Thymus (tissue), 11 donors: Measurements from ENCODE around the gene HEXIM2. TPM values are rescaled to one million over a fixed set of nuclear protein-coding genes. Genes with fewer than 3 reads are reported as not detected.

Source experiments
- DNase-seq, 9 donors: peaks; one replicate each; pipeline ENCODE4 v3.0.0-alpha.2; 2013; ENCODE audit warnings: low spot score in 9 of 9, low read depth in 6 of 9, missing footprints in 1 of 9
- H3K27ac ChIP-seq, 2 donors: one replicate each; pipeline ENCODE4 v1.5.1; 2013; ENCODE audit warnings: control low read depth in 1 of 2, low read depth in 1 of 2, low read length in 1 of 2, mild to moderate bottlenecking in 1 of 2, moderate library complexity in 1 of 2
- H3K27me3 ChIP-seq, 2 donors: one replicate each; pipeline ENCODE4 v1.5.1; 2013; ENCODE audit warnings: low read length in 1 of 2; ENCODE audit not compliant: control insufficient read depth in 2 of 2, insufficient read depth in 1 of 2
- H3K36me3 ChIP-seq, 2 donors: one replicate each; pipeline ENCODE4 v1.5.1; 2013; ENCODE audit warnings: low read length in 1 of 2, mild to moderate bottlenecking in 1 of 2, moderate library complexity in 1 of 2; ENCODE audit not compliant: control insufficient read depth in 2 of 2, insufficient read depth in 2 of 2
- H3K4me1 ChIP-seq, 2 donors: one replicate each; pipeline ENCODE4 v1.5.1; 2013; ENCODE audit warnings: low read length in 2 of 2; ENCODE audit not compliant: control insufficient read depth in 2 of 2, insufficient read depth in 2 of 2
- H3K4me3 ChIP-seq, 2 donors: one replicate each; pipeline ENCODE4 v1.5.1; 2013; ENCODE audit warnings: low read length in 2 of 2, control low read depth in 1 of 2, mild to moderate bottlenecking in 1 of 2
- H3K9me3 ChIP-seq, 2 donors: one replicate each; pipeline ENCODE4 v1.5.1; 2013; ENCODE audit warnings: low read length in 1 of 2, mild to moderate bottlenecking in 1 of 2; ENCODE audit not compliant: control insufficient read depth in 2 of 2, insufficient read depth in 1 of 2
- WGBS: extraction: QIAGEN DNeasy Blood & Tissue Kit; methylation state at CpG from one replicate; pipeline ENCODE4 v1.1.7; 2013; 5-methylcytosine and 5-hydroxymethylcytosine counted together
- polyA plus RNA-seq: library from polyadenylated mRNA; stranded (reverse); fragments of 200-250 nt; gene quantifications from one replicate; pipeline ENCODE4 v1.2.3, GENCODE V29; 2013
- total RNA-seq: library from RNA; stranded (reverse); fragments of 120-200 nt; gene quantifications from one replicate; pipeline ENCODE4 v1.2.4, GENCODE V29; 2013
- donor health status: healthy.

Gene HEXIM2
- total and polyA plus RNA-seq, 2 donors: 7.4 to 9.6 TPM

DNA sequence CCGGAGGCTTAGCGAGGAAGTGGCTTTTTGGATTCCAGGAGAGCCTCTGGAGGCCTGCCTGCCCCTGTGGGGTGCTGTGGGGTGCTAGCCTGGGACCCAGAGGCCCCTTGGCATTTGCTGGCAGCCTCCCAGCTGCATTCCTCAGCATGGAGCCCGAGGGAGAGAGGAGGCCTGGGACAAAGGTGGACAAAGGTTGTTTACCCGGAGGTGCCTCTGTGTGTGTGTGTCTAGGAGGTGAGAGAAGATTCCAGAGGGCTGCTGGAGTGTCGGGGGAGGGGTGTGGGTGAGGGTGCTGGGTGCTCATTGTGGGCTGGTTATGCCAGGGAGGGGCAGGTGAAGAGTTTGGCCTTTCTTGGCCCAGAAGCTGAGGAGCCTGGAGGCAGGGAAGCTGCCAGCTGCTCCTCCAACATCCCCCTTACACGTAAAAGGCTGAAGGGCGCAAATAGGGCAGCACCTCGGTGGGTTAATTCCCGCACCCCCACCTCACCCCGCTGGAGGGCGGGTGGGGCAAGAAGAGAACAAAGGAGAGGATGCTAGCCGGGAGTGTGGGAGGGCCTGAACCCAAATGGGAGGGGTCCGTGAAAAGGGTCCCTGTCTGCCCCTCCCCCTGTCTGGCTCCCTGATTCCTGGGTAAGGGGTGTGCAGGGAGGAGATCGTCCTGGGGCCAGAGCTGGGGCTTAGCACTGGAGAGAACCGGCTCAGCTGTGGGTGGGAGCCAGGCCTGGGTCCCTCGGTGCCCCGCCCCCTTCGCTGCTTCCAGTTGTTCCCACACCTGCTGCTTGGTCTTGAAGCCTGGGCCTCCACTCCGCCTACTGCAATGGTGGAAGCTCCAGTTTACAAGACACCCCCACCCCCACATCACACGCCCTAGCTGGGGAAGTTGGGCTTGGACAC is 9.9 kb downstream of the HEXIM2 start:
- no peaks in the 10 kb centered on the region for H3K9me3 ChIP-seq
- peaks cover 21 to 46% of the 10 kb centered on the region in 2 donors for H3K4me1 ChIP-seq
- DNase-seq: peak in 6 of 9 donors; percentile 29 to 84 (median 66)
- peak overlapping the region; percentile 89 to 98 for H3K27ac ChIP-seq
- peak overlapping the region; percentile 36 to 54 for H3K4me3 ChIP-seq
- 39% methylated on average over 20 of the region's 20 CpGs for WGBS
- no peaks in the 10 kb centered on the region for H3K27me3 ChIP-seq
- H3K36me3 ChIP-seq: peaks cover 4 to 6% of the 10 kb centered on the region in 2 donors

DNA sequence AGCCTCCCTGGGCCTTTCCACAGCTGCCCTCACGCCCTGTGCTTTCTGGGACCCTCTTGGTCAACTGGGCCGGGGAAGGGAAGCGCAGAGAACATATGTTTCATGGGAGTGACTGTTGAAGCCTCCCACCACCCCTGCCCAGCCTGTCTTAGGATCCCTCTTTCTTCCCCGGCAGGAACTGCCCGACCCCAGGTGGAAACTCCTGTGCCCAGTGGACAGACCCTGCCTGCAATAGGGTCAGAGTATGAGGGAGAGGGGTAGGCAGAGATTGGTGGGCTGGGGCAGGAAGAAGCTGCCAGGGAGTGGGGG is 10.5 kb downstream of the HEXIM2 start:
- Histone ChIP-seq H3K27me3 (no peaks in the 10 kb centered on the region), H3K4me3 (peak overlapping the region; percentile 36 to 54), H3K27ac (peak overlapping the region; percentile 89 to 98), H3K4me1 (peaks cover 21 to 46% of the 10 kb centered on the region in 2 donors), H3K36me3 (peaks cover 4 to 6% of the 10 kb centered on the region in 2 donors), H3K9me3 (no peaks in the 10 kb centered on the region)
- 87% methylated on average over 5 of the region's 5 CpGs for WGBS
- peak in 1 of 9 donors; percentile 20 for DNase-seq

DNA sequence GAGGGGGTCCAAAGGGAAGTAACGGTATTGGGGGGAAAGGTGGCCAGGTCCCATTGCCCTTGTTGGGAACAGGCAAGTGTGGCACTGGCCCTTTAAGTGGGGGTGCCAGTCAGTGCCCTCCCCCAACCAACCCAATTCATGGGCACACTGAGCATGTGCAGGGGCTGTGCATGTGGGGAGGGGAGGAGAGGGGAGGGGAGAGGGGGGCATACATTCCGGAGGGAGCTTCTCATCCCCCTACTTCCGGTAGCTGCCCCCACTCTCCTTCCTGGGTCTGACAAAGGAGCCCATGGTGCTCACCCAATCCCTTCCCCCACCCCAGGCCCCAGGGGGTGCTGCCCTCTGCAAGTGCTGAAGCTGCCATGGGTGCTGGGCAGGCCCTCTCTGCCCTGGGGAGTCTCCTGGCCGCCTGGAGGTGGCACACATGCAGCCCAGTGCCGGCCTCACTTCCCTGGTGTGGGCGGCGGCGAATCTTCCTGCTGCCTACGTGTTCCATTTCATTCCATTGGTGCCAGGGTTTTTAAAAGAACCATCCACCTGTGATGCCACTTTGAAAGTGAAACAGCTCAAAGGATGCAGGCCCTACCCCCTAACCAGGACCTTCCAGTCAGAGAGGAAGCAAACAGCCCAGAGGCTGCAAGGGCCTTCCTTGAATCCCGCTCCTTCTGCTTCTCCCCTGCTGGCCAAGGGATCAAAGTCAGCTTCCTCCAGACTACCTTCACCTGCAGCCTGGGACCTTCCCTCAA is 11.0 kb downstream of the HEXIM2 start:
- Histone ChIP-seq H3K27ac (peak overlapping the region; percentile 89 to 98), H3K36me3 (peaks cover 4 to 6% of the 10 kb centered on the region in 2 donors), H3K9me3 (no peaks in the 10 kb centered on the region), H3K27me3 (no peaks in the 10 kb centered on the region), H3K4me3 (peak overlapping the region; percentile 36 to 54), H3K4me1 (peaks cover 21 to 46% of the 10 kb centered on the region in 2 donors)
- WGBS: 7% methylated on average over 10 of the region's 10 CpGs
- DNase-seq: peak in 8 of 9 donors; percentile 73 to 94 (median 85)

DNA sequence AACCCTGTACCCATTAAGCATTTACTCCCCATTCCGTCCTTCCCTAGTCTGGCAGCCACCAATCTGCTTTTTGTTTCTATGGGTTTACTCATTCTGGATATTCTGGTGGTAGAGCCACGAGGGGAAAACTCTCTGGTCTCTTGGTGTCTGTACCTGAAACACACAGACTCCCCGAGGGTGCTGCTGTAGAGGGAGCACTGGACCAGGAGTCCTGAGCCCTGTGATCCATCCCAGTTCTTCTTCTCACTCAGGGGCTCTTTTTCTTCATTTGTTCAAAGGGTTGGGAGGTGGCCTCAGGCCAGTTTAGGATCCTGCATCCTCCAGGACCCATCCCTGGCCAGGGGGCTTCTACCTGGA is 14.1 kb downstream of the HEXIM2 start:
- 96% methylated on average over 3 of the region's 3 CpGs for WGBS
- peaks cover 21 to 34% of the 10 kb centered on the region in 2 donors for H3K4me1 ChIP-seq

DNA sequence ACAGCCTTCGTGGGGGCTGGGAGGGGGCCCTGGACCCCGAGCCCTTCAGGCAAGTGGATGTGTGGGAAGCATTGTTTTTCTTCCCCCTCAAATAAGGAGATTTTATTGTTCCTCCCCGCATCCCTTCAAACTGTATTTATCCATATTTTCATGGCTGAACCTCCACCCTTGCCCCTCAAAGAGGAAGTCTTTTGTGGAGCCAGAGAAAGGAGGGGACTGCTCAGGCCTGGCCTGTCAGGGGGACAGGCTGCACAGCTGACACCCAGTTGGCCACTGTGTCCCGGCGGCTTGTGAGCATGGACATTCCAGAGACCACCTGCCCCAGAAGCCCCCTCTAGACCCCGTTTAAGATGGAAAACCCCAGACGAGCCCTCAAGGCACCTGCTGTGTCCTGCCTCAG is 15.9 kb downstream of the HEXIM2 start:
- Histone ChIP-seq H3K27me3 (no peaks in the 10 kb centered on the region), H3K27ac (no peak overlapping the region), H3K4me3 (no peak overlapping the region), H3K4me1 (peaks cover 8 to 16% of the 10 kb centered on the region in 2 donors), H3K9me3 (peaks cover 0 to 3% of the 10 kb centered on the region in 2 donors), H3K36me3 (no peaks in the 10 kb centered on the region)
- 98% methylated on average over 7 of the region's 7 CpGs for WGBS
- DNase-seq: no peak

More for the DNA sequence above, 14.1 kb downstream of the HEXIM2 start:
- no peak overlapping the region for H3K4me3 ChIP-seq
- no peak for DNase-seq
- no peaks in the 10 kb centered on the region for H3K27me3 ChIP-seq
- no peaks in the 10 kb centered on the region for H3K9me3 ChIP-seq
- no peaks in the 10 kb centered on the region for H3K36me3 ChIP-seq
- peak overlapping the region; percentile 13 to 49 for H3K27ac ChIP-seq

DNA sequence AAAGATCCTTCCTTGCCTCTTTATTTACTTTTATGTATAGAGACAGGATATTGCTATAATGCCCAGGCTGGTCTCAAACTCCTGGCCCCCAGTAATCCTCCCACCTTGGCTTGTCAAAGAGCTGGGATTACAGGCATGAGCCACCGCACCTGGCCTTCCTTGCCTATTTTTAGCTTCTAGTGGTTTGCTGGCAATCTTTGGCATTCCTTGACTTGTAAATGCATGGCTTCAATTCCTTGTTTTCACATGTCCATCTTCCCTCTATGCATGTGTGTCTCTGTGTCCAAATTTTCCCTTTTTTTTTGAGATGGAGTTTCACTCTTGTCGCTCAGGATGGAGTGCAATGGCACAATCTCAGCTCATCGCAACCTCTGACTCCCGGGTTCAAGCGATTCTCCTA is 22.5 kb downstream of the HEXIM2 start:
- Histone ChIP-seq H3K36me3 (no peaks in the 10 kb centered on the region), H3K27me3 (no peaks in the 10 kb centered on the region), H3K4me1 (no peaks in the 10 kb centered on the region), H3K27ac (no peak overlapping the region), H3K9me3 (peaks cover 0 to 3% of the 10 kb centered on the region in 2 donors), H3K4me3 (no peak overlapping the region)
- WGBS: 96% methylated on average over 5 of the region's 5 CpGs
- DNase-seq: no peak

DNA sequence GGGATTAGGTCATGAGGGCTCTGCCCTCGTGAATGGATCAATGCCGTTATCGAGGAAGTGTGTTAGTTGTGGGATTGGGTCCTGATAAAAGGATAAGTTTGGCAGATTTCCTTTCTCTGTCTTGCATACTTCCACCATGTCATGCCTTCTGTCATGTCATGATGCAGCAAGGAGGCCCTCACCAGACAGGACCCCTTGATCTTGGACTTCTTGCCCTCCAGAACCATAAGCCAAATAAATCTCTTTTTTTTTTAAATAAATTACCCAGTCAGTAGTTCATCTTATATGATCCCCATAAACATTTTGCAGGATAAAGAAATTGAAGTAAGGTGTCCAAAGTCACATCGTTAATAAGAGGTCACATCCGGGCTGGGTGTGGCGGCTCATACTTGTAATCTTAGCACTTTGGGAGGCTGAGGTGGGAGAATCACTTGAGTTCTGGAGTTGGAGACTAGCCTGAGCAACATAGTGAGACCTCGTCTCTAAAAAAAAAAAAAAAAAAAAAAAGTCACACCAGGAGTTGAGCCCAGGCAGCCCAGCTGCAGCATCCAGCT is 25.2 kb downstream of the HEXIM2 start:
- Histone ChIP-seq H3K27me3 (no peaks in the 10 kb centered on the region), H3K27ac (no peak overlapping the region), H3K9me3 (peaks cover 0 to 3% of the 10 kb centered on the region in 2 donors), H3K4me3 (no peak overlapping the region), H3K4me1 (no peaks in the 10 kb centered on the region), H3K36me3 (no peaks in the 10 kb centered on the region)
- WGBS: 95% methylated on average over 7 of the region's 7 CpGs
- DNase-seq: no peak

DNA sequence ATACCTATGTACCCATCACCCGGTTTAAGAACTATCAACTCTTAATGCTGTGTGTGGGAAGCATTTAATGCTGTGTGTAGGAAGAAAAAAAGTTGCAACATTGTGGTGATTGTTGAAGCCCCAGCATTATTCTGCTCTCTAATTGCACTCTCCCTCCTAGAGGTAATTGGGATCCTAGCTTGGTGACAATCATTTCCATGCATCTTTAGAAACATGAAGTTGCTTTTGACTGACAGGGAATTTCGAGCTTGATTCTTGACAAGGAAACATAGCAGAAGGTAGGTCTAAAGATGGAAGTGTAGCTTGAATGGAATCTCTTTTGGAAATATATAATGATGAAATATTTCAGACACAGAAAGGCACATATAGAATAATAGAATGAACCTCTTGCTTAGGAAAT is 27.3 kb downstream of the HEXIM2 start:
- 79% methylated on average over 2 of the region's 2 CpGs for WGBS
- Histone ChIP-seq H3K27me3 (no peaks in the 10 kb centered on the region), H3K36me3 (no peaks in the 10 kb centered on the region), H3K4me1 (no peaks in the 10 kb centered on the region), H3K27ac (no peak overlapping the region), H3K4me3 (no peak overlapping the region), H3K9me3 (no peaks in the 10 kb centered on the region)
- DNase-seq: no peak
